Tibial nerve (tissue), 3 donors: ENCODE data around the gene SAXO1.

Source experiments
- CTCF ChIP-seq, 5 experiments: fragments of 200-600 bp in 3 of 5; fragments of 450-650 bp in 2 of 5; sonication (generic) in 3 of 5; IDR thresholded peaks; one replicate each; pipeline ENCODE4 v1.5.1; 2016 to 2019; ENCODE audit warnings: antibody characterized with exemption in 5 of 5, mild to moderate bottlenecking in 3 of 5, moderate library complexity in 2 of 5
- POLR2A ChIP-seq, 2 donors: fragments of 450-650 bp; IDR thresholded peaks; one replicate each; pipeline ENCODE4 v1.6.1; 2017; ENCODE audit warnings: antibody characterized with exemption in 2 of 2, mild to moderate bottlenecking in 2 of 2, moderate library complexity in 2 of 2

- no peak for TF ChIP-seq CTCF (IDR thresholded peaks at IDR 0.05)
- no peak for TF ChIP-seq POLR2A (IDR thresholded peaks at IDR 0.05)
These were observed 47.5 kb downstream of the SAXO1 start for GRCh38 chr9:18985464-18985951.
